C1 segment of cervical spinal cord (tissue), 14 donors: Measurements from ENCODE around the gene TGFBR2.

Experiments used
- DNase-seq, 14 donors: peaks; one replicate each; lab custom pipeline; 2025; lab: John Stamatoyannopoulos, UW

The TGFBR2 gene

GRCh38 chr3:30602946-30603345, 3.5 kb upstream of the TGFBR2 start:
- DNase-seq, result no peak

GRCh38 chr3:30604093-30604492, 2.3 kb upstream of the TGFBR2 start:
- no peak for DNase-seq

GRCh38 chr3:30604558-30604957, 1.8 kb upstream of the TGFBR2 start:
- no peak for DNase-seq

GRCh38 chr3:30605005-30605404, 1.4 kb upstream of the TGFBR2 start:
- DNase-seq, result no peak

GRCh38 chr3:30605706-30606300, 598 bp upstream of the TGFBR2 start:
- DNase-seq, result no peak

GRCh38 chr3:30607032-30607833, 832 bp downstream of the TGFBR2 start:
- DNase-seq, result peak in 5 of 14 donors; percentile 9 to 40 (median 32)

GRCh38 chr3:30608598-30608947, 2.2 kb downstream of the TGFBR2 start:
- no peak for DNase-seq

- no peak for DNase-seq
Observed at GRCh38 chr3:30609930-30610701, 3.7 kb downstream of the TGFBR2 start.

GRCh38 chr3:30610702-30611368, 4.4 kb downstream of the TGFBR2 start:
- no peak for DNase-seq

GRCh38 chr3:30611613-30612436, 5.4 kb downstream of the TGFBR2 start:
- DNase-seq, result no peak

- no peak for DNase-seq
Observed at GRCh38 chr3:30612437-30613132, 6.2 kb downstream of the TGFBR2 start.

GRCh38 chr3:30613133-30613825, 6.9 kb downstream of the TGFBR2 start:
- DNase-seq, result no peak

GRCh38 chr3:30614373-30614772, 8.0 kb downstream of the TGFBR2 start:
- DNase-seq, result no peak

GRCh38 chr3:30614943-30615342, 8.5 kb downstream of the TGFBR2 start:
- DNase-seq, result no peak

GRCh38 chr3:30615615-30616346, 9.4 kb downstream of the TGFBR2 start:
- no peak for DNase-seq

GRCh38 chr3:30616347-30617027, 10.1 kb downstream of the TGFBR2 start:
- no peak for DNase-seq

GRCh38 chr3:30617069-30617468, 10.7 kb downstream of the TGFBR2 start:
- no peak for DNase-seq

- DNase-seq, result no peak
Observed at GRCh38 chr3:30617653-30618052, 11.3 kb downstream of the TGFBR2 start.

- DNase-seq, result no peak
Observed at GRCh38 chr3:30618526-30618925, 12.1 kb downstream of the TGFBR2 start.
